Esophagus muscularis mucosa (tissue), 4 donors: ENCODE measurements around the gene PNRC2. TPM values are rescaled to one million over a fixed set of nuclear protein-coding genes. Genes with fewer than 3 reads are reported as not detected.

Experiments used
- DNase-seq: peaks from one replicate; pipeline ENCODE4 v3.0.0-alpha.2; 2017; ENCODE audit errors: extremely low spot score
- H3K27ac ChIP-seq, 4 donors: fragments of 200-600 bp; sonication (generic); replicated peaks in 1 of 4; 1 replicate in 3 of 4; 2 replicates in 1 of 4; pipeline ENCODE4 v1.5.1; 2016 to 2019; ENCODE audit warnings: mild to moderate bottlenecking in 1 of 4
- H3K27me3 ChIP-seq, 4 donors: fragments of 200-600 bp; sonication (generic); one replicate each; pipeline versions ENCODE4 v1.5.1 to v1.6.0; 2016 to 2019
- H3K36me3 ChIP-seq, 4 donors: fragments of 200-600 bp; sonication (generic); one replicate each; pipeline ENCODE4 v1.5.1; 2016 to 2019
- H3K4me1 ChIP-seq, 4 donors: fragments of 200-600 bp; sonication (generic); one replicate each; pipeline ENCODE4 v1.5.1; 2016 to 2019
- H3K4me3 ChIP-seq, 4 donors: fragments of 200-600 bp; sonication (generic); 1 replicate in 2 of 4; 2 replicates in 2 of 4; pipeline ENCODE4 v1.5.1; 2016 to 2019; ENCODE audit warnings: mild to moderate bottlenecking in 4 of 4, moderate library complexity in 1 of 4
- H3K9me3 ChIP-seq, 4 donors: fragments of 200-600 bp; sonication (generic); 1 replicate in 3 of 4; 2 replicates in 1 of 4; pipeline ENCODE4 v1.5.1; 2016 to 2019
- EP300 ChIP-seq: sonication (generic); formaldehyde crosslinking; IDR thresholded peaks from one replicate; pipeline ENCODE4 v1.6.1; 2017; ENCODE audit warnings: antibody characterized with exemption
- POLR2A ChIP-seq: fragments of 450-650 bp; IDR thresholded peaks from one replicate; pipeline ENCODE4 v1.6.1; 2017; ENCODE audit warnings: antibody characterized with exemption, moderate library complexity, mild to moderate bottlenecking, low read depth
- POLR2AphosphoS5 ChIP-seq, 2 donors: sonication (generic); formaldehyde crosslinking; IDR thresholded peaks; one replicate each; pipeline ENCODE4 v1.6.1; 2017; ENCODE audit warnings: antibody characterized with exemption in 2 of 2
- WGBS: methylation state at CpG from one replicate; pipeline ENCODE4 v1.1.5; 2018; 5-methylcytosine and 5-hydroxymethylcytosine counted together
- intact Hi-C: fragments of 100-400 bp; cut with DNase I; formaldehyde crosslinking; loops from one replicate; pipeline ENCODE4 v1.15.1; 2023
- total RNA-seq, 4 donors: library from RNA; depleted of rRNA; stranded (reverse); fragments of >200 nt; gene quantifications; one replicate each; pipeline versions ENCODE4 v1.1.0 to v1.2.1, GENCODE V29; 2016
- TF ChIP-seq, protein P1 (sequence below), 3 experiments: fragments of 200-600 bp in 2 of 3; fragments of 450-650 bp in 1 of 3; sonication (generic) in 2 of 3; IDR thresholded peaks; one replicate each; pipeline ENCODE4 v1.5.1; 2017 to 2019; ENCODE audit warnings: antibody characterized with exemption in 3 of 3, mild to moderate bottlenecking in 2 of 3, moderate library complexity in 1 of 3

The PNRC2 gene
- total RNA-seq, 4 donors from 2014 or later: 93.3 to 156 (median 138) TPM

DNA sequence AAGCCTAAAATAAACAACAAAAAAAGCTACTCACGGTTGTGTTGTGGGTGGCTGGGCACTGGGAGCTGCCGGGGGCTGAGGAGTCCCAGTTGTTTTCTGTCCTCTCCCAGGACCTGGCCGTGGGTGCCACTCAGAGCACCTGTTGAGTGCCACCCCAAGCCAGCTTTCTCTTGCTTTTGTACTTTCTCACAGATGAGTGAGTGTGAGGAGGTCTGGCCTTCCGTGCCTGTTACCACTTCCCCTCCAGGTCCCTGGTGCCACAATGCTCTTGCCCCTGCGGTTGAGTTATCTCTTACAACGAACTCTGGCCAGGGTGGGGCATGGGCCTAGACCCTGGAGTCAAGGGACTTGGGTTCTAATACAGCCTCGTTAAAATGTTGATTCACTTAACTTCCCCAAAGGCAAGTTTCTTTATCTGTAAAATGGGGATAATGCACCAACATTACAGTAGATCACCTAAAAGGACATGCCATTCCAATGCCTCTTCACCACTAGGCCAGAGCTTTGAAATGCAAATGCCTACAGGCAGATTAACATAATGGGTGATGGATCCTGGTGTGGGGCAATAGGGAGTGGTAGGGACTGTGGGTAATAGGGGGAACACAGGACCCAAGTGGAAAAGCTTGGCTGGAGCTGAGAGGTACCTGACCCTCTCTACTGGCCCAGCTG is 46.3 kb upstream of the PNRC2 start, which contains the start of gene CNR2:
CNR2 (minus strand) TSS at position 151 of the 669 bp plus-strand sequence. CDS start 37,745 bp downstream, outside the sequence.
- intact Hi-C loops: no loop called here
- TF ChIP-seq POLR2AphosphoS5 (IDR thresholded peaks at IDR 0.05): no peak
- TF ChIP-seq EP300: no peak
- TF ChIP-seq, protein P1, sequence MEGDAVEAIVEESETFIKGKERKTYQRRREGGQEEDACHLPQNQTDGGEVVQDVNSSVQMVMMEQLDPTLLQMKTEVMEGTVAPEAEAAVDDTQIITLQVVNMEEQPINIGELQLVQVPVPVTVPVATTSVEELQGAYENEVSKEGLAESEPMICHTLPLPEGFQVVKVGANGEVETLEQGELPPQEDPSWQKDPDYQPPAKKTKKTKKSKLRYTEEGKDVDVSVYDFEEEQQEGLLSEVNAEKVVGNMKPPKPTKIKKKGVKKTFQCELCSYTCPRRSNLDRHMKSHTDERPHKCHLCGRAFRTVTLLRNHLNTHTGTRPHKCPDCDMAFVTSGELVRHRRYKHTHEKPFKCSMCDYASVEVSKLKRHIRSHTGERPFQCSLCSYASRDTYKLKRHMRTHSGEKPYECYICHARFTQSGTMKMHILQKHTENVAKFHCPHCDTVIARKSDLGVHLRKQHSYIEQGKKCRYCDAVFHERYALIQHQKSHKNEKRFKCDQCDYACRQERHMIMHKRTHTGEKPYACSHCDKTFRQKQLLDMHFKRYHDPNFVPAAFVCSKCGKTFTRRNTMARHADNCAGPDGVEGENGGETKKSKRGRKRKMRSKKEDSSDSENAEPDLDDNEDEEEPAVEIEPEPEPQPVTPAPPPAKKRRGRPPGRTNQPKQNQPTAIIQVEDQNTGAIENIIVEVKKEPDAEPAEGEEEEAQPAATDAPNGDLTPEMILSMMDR (IDR thresholded peaks at IDR 0.05): no peak
- no peak for TF ChIP-seq POLR2A
- Histone ChIP-seq H3K36me3 (no peaks in the 10 kb centered on the region), H3K9me3 (no peaks in the 10 kb centered on the region), H3K4me1 (no peaks in the 10 kb centered on the region), H3K27ac (no peak within 1 kb of the TSS), H3K4me3 (no peak within 1 kb of the TSS), H3K27me3 (peaks cover 0 to 30% (median 0%) of the 10 kb centered on the region in 4 donors)
- no peak for DNase-seq
- 63% methylated on average over 7 of the region's 7 CpGs for WGBS

DNA sequence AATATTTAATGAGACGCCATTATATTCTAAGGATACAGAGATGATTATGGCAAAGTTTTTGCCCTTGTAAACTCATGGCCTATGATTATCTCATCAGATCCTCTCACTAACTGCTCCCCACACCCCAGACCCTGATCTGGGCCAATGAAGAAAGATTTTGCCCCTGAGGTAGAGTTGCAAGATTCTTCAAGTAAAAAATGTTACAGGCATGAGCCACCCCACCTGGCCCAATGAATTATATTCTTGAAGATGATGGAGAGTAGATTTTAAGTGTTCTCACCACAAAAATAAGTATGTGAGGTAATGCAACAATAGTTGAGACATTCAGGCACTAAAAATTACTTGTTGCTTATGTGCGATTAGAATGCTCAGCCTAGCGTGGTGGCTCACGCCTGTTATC is 44.7 kb upstream of the PNRC2 start:
- Histone ChIP-seq H3K9me3 (no peaks in the 10 kb centered on the region), H3K4me3 (no peak overlapping the region), H3K36me3 (no peaks in the 10 kb centered on the region), H3K4me1 (peaks cover 0 to 7% (median 5%) of the 10 kb centered on the region in 4 donors), H3K27ac (no peak overlapping the region), H3K27me3 (peaks cover 0 to 15% (median 0%) of the 10 kb centered on the region in 4 donors)
- intact Hi-C loops: loop anchor here (2.0 kb wide), 1 partner anchor 142 kb away; no protein-coding TSS in a partner anchor
- TF ChIP-seq EP300 (no peak), POLR2A (no peak), POLR2AphosphoS5 (IDR thresholded peaks at IDR 0.05) (no peak)
- TF ChIP-seq, protein P1 (IDR thresholded peaks at IDR 0.05): no peak
- no peak for DNase-seq
- WGBS: 95% methylated on average over 4 of the region's 4 CpGs

DNA sequence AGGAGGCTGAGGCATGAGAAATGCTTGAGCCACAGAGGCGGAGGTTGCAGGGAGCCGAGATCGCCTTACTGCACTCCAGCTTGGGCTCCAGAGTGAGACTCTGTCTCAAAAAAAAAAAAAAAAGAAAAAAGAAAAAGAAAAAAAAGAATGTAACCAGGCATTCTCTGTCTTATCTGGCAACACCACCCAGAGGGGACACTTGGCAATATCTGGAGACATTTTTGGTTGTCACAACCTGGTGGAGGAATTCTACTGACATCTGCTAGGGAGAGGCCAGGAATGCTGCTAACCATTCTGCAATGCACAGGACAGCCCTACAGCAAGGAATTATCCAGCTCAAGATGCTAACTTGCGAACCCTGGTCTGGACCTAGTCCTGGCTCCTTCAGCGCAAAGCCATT is 44.2 kb upstream of the PNRC2 start:
- WGBS: 93% methylated on average over 5 of the region's 5 CpGs
- DNase-seq: no peak
- Histone ChIP-seq H3K27ac (no peak overlapping the region), H3K4me3 (no peak overlapping the region), H3K36me3 (no peaks in the 10 kb centered on the region), H3K9me3 (no peaks in the 10 kb centered on the region), H3K4me1 (peaks cover under 1 to 12% (median 11%) of the 10 kb centered on the region in 4 donors), H3K27me3 (peaks cover 0 to 15% (median 0%) of the 10 kb centered on the region in 4 donors)
- no peak for TF ChIP-seq POLR2AphosphoS5 (IDR thresholded peaks at IDR 0.05)
- TF ChIP-seq POLR2A: no peak
- no peak for TF ChIP-seq EP300
- TF ChIP-seq, protein P1 (IDR thresholded peaks at IDR 0.05): no peak
- intact Hi-C loops: loop anchor here (2.0 kb wide), 1 partner anchor 143 kb away; no protein-coding TSS in a partner anchor

DNA sequence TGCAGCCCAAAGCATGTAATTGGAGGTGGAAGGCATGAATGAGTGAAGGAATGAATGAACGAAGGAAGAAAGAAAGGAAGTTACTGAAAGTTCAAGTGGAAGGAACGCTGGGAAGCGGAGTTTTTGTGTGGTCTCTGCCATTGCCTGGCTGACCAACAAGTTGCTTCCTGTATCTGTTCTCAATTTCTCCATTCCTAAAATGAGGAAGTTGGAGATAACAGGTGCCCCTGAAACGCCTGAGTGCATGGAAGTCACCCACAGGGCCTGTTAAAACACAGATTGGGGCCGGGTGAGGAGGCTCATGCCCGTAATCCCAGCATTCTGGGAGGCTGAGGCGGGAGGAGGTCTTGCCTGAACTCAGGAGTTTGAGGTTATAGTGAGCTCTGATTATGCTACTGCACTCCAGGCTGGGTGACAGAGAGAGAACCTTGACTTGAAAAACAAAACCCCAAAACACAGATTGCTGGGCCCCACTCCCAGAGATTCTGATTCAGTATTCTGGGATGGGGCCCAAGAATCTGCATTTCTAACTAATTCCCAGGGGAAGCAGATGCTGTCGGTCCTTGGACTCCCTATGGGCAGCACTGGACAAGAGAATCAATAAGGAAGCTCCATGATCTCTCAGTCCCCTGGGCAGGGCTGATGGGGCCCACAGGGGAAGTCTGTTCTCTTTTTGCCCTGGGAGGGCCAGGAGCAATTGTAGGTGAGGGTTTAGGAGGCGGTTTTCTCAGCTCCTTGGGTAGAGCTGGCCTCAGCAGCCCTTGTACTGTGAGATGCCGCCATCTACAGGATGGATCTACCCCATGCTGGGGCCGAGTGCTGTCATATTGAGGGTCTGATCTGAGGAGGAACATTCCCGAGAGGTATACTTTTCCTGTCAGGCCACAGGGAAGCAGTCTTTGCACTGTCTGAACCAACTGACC is 43.2 kb upstream of the PNRC2 start:
- Histone ChIP-seq H3K4me1 (peaks cover 9 to 20% (median 17%) of the 10 kb centered on the region in 4 donors), H3K27me3 (peaks cover 0 to 8% (median 0%) of the 10 kb centered on the region in 4 donors), H3K27ac (peak overlapping the region in 1 of 4 donors; percentile 6), H3K4me3 (no peak overlapping the region), H3K9me3 (no peaks in the 10 kb centered on the region), H3K36me3 (no peaks in the 10 kb centered on the region)
- TF ChIP-seq POLR2A (no peak), POLR2AphosphoS5 (IDR thresholded peaks at IDR 0.05) (peak in 1 of 2 donors; percentile 13), EP300 (no peak)
- TF ChIP-seq, protein P1 (IDR thresholded peaks at IDR 0.05): peak; percentile 49 to 72 (median 64)
- no peak for DNase-seq
- intact Hi-C loops: no loop called here
- WGBS: 56% methylated on average over 11 of the region's 12 CpGs
